BLaER1 (cell line): ENCODE data around the gene CDH22.

Source experiments
- H3K27ac ChIP-seq: shearing (Covaris generic); formaldehyde crosslinking; 2 replicates; pipeline ENCODE4 v1.8.1; 2022
- H3K27me3 ChIP-seq: shearing (Covaris generic); formaldehyde crosslinking; 2 replicates; pipeline ENCODE4 v1.8.1; 2022
- H3K36me3 ChIP-seq: shearing (Covaris generic); formaldehyde crosslinking; 2 replicates; pipeline ENCODE4 v1.8.1; 2022
- H3K4me1 ChIP-seq: shearing (Covaris generic); formaldehyde crosslinking; 2 replicates; pipeline ENCODE4 v1.8.1; 2022
- H3K4me2 ChIP-seq: shearing (Covaris generic); formaldehyde crosslinking; 2 replicates; pipeline ENCODE4 v1.8.1; 2022
- H3K4me3 ChIP-seq: shearing (Covaris generic); formaldehyde crosslinking; 2 replicates; pipeline ENCODE4 v1.8.1; 2022
- H3K9ac ChIP-seq: shearing (Covaris generic); formaldehyde crosslinking; 2 replicates; pipeline ENCODE4 v1.8.1; 2022
- H3K9me3 ChIP-seq: shearing (Covaris generic); formaldehyde crosslinking; 2 replicates; pipeline ENCODE4 v1.8.1; 2022
- H4K20me1 ChIP-seq: shearing (Covaris generic); formaldehyde crosslinking; 2 replicates; pipeline ENCODE4 v1.8.1; 2022
- Cebpa-rat ChIP-seq: shearing (Covaris generic); IDR thresholded peaks from 2 replicates; pipeline ENCODE4 v1.8.1; 2022

CDH22 gene

GRCh38 chr20:46172961-46173536 lies 135.2 kb downstream of the CDH22 start:
- TF ChIP-seq Cebpa-rat = no peak
- peaks cover 20% of the 10 kb centered on the region; the same call in 1 of the 2 replicates for H3K27me3 ChIP-seq
- H3K27ac ChIP-seq = no peak overlapping the region
- H3K9ac ChIP-seq = no peak overlapping the region
- H3K9me3 ChIP-seq = no peaks in the 10 kb centered on the region
- peaks cover 9% of the 10 kb centered on the region; the same call in 1 of the 2 replicates for H3K4me1 ChIP-seq
- H3K4me3 ChIP-seq = no peak overlapping the region
- no peaks in the 10 kb centered on the region for H4K20me1 ChIP-seq
- no peak overlapping the region for H3K4me2 ChIP-seq
- H3K36me3 ChIP-seq = no peaks in the 10 kb centered on the region

- no peak overlapping the region for H3K27ac ChIP-seq
- no peaks in the 10 kb centered on the region for H4K20me1 ChIP-seq
- peaks cover 20% of the 10 kb centered on the region; the same call in 1 of the 2 replicates for H3K27me3 ChIP-seq
- no peak overlapping the region for H3K4me2 ChIP-seq
- H3K36me3 ChIP-seq = no peaks in the 10 kb centered on the region
- H3K9ac ChIP-seq = no peak overlapping the region
- peaks cover 9% of the 10 kb centered on the region; the same call in 1 of the 2 replicates for H3K4me1 ChIP-seq
- no peak for TF ChIP-seq Cebpa-rat
- H3K9me3 ChIP-seq = no peaks in the 10 kb centered on the region
- H3K4me3 ChIP-seq = no peak overlapping the region
Measured at GRCh38 chr20:46172455-46172854, 135.8 kb downstream of the CDH22 start.

DNA sequence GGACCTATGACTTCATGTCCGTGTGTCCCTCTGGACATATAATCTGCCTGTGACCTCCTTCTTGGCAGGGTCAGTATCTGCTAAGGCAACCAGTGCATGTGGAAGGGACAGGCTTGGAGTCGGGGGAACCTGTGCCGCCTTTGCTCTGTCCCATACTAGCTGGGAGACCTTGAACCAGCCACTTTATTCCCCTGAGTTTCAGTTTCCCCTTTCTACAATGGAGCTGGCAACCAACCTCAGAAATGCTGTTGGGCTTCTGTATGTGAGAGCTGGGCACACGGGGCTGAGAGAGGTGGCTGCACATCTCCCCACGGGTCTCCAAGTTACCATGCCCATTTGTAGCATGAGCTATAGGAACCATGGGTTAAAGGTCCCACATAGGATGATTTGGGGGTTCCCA lies 136.4 kb downstream of the CDH22 start:
- Histone ChIP-seq H3K4me3 (no peak overlapping the region), H3K27me3 (peaks cover 20% of the 10 kb centered on the region; the same call in 1 of the 2 replicates), H3K9me3 (no peaks in the 10 kb centered on the region), H4K20me1 (no peaks in the 10 kb centered on the region), H3K4me2 (no peak overlapping the region), H3K4me1 (peaks cover 6% of the 10 kb centered on the region; the same call in 1 of the 2 replicates), H3K36me3 (no peaks in the 10 kb centered on the region), H3K27ac (no peak overlapping the region), H3K9ac (no peak overlapping the region)
- no peak for TF ChIP-seq Cebpa-rat

GRCh38 chr20:46171476-46171875 lies 136.8 kb downstream of the CDH22 start:
- Histone ChIP-seq H3K9ac (no peak overlapping the region), H4K20me1 (no peaks in the 10 kb centered on the region), H3K27me3 (peaks cover 20% of the 10 kb centered on the region; the same call in 1 of the 2 replicates), H3K4me1 (peaks cover 1% of the 10 kb centered on the region; the same call in 1 of the 2 replicates), H3K4me3 (no peak overlapping the region), H3K36me3 (no peaks in the 10 kb centered on the region), H3K4me2 (no peak overlapping the region), H3K27ac (no peak overlapping the region), H3K9me3 (no peaks in the 10 kb centered on the region)
- no peak for TF ChIP-seq Cebpa-rat

DNA sequence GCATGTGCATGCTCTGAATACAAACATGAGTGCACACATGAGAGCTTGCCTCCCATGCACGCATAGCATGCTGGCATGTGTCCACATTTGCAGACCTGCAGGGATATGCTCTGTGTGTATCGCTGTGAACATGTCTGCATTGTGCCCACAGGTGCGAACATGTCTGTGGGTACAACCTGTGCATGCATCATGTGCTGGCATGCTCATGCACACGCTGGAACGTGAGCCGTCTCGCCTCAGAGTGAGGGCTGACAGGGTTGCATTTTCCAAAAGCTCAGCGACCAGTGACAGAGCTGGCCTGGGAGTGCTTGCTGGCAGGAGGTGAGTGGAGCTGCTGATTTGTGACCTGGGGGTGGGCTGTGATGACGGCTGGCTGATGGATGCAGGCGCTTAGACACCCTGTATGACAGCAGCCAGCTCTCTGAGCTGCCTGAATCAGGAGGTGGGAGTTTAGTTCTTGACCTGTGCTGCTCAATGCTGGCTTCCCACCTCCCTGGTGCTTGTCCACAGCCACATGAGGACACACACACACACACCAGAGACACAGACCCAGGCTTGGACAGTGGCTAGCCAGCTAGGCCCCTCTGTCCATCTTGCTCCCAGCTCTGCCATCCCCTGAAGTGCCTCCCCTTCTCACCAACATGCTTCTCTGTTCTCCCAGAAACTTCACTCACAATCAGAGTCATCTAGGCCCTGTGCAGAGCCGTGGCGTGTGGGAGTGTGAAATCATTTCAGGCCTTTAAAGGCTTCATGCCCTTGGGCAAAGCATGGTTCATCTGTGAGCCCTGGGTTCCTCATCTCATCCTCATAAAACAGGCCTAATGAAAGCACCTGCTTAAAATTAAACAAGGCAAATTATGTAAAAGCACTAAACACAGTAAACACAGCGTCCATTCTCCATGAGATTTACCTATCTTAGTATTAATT lies 138.8 kb downstream of the CDH22 start:
- H3K9ac ChIP-seq = no peak overlapping the region
- TF ChIP-seq Cebpa-rat = no peak
- H3K27ac ChIP-seq = no peak overlapping the region
- no peaks in the 10 kb centered on the region for H3K36me3 ChIP-seq
- no peaks in the 10 kb centered on the region for H4K20me1 ChIP-seq
- no peak overlapping the region for H3K4me2 ChIP-seq
- H3K4me1 ChIP-seq = no peaks in the 10 kb centered on the region
- peaks cover 9% of the 10 kb centered on the region; the same call in 1 of the 2 replicates for H3K27me3 ChIP-seq
- H3K9me3 ChIP-seq = no peaks in the 10 kb centered on the region
- H3K4me3 ChIP-seq = no peak overlapping the region

DNA sequence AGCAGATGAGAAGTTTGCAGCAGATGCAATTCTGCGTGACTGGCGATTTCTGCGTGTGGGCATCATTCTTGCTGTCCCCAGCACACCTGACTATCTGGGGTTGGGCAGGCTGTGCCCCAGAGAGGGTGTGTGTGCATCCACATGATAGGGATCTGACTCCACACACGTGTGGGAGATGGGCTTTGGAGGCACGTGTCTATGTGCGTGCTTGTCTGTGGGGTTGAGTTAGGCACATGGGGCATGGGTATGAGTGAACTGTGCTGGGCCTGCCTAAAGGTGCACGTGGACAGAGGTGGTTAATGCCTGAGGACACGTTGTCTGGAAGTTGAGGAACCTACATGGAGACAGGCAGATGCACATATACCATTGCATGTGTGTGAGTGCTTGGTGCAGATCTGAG lies 139.9 kb downstream of the CDH22 start:
- Histone ChIP-seq H3K9ac (no peak overlapping the region), H3K9me3 (no peaks in the 10 kb centered on the region), H3K36me3 (no peaks in the 10 kb centered on the region), H3K4me3 (no peak overlapping the region), H3K27me3 (peaks cover 1% of the 10 kb centered on the region; the same call in 1 of the 2 replicates), H3K4me1 (no peaks in the 10 kb centered on the region), H4K20me1 (no peaks in the 10 kb centered on the region), H3K4me2 (no peak overlapping the region), H3K27ac (no peak overlapping the region)
- TF ChIP-seq Cebpa-rat = no peak

DNA sequence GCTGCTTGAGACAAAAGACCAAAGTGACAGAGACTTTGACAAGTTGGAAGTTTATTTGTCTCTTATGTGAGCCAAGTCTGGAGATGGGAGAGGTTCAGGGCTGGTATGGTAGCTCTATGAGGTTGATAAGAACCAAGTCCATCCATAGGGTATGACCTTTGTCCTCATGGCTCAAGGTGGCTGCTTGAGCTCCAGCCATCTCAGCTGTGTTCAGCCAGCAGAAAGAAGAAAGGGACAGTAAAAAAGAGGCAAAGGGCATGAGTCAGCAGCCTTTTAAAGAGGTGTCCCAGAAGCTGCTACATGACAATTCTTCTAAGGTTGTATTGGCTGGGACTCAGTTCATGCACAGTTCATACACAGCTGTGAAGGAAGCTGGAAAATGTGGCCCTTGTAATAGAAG lies 141.2 kb downstream of the CDH22 start:
- H3K27me3 ChIP-seq = no peaks in the 10 kb centered on the region

DNA sequence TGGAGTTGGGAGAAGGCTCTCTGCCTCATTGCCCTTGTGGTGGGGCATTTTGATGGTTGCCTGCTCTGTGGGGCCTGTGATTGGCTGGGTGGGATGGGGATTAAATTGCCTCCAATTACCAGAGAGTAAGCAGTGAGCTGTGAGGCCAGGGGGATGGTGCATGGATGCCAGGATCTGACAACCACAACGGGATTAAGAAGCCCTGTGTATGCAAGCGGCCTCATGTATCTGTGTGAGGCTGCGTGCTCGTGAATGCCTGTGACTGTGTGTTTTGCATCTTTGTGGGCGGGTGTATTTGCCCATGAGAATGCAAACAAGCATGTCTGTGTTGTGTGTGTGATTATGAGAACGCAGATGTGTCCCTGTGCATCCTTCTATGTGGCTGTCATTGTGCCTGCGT lies 144.0 kb downstream of the CDH22 start:
- H3K27me3 ChIP-seq = no peaks in the 10 kb centered on the region
- H4K20me1 ChIP-seq = no peaks in the 10 kb centered on the region
- no peak overlapping the region for H3K4me2 ChIP-seq
- TF ChIP-seq Cebpa-rat = no peak
- no peaks in the 10 kb centered on the region for H3K4me1 ChIP-seq
- H3K4me3 ChIP-seq = no peak overlapping the region
- no peak overlapping the region for H3K27ac ChIP-seq
- no peaks in the 10 kb centered on the region for H3K9me3 ChIP-seq
- H3K9ac ChIP-seq = no peak overlapping the region
- H3K36me3 ChIP-seq = no peaks in the 10 kb centered on the region

More for the DNA sequence above, 141.2 kb downstream of the CDH22 start:
- H4K20me1 ChIP-seq = no peaks in the 10 kb centered on the region
- H3K9ac ChIP-seq = no peak overlapping the region
- H3K4me3 ChIP-seq = no peak overlapping the region
- no peaks in the 10 kb centered on the region for H3K9me3 ChIP-seq
- no peak overlapping the region for H3K4me2 ChIP-seq
- H3K4me1 ChIP-seq = no peaks in the 10 kb centered on the region
- H3K27ac ChIP-seq = no peak overlapping the region
- H3K36me3 ChIP-seq = no peaks in the 10 kb centered on the region
- no peak for TF ChIP-seq Cebpa-rat

GRCh38 chr20:46161921-46162320 lies 146.4 kb downstream of the CDH22 start:
- no peaks in the 10 kb centered on the region for H3K27me3 ChIP-seq
- TF ChIP-seq Cebpa-rat = no peak
- no peak overlapping the region for H3K4me3 ChIP-seq
- no peaks in the 10 kb centered on the region for H4K20me1 ChIP-seq
- no peak overlapping the region for H3K27ac ChIP-seq
- H3K4me1 ChIP-seq = peaks cover 7% of the 10 kb centered on the region; the same call in 1 of the 2 replicates
- no peak overlapping the region for H3K4me2 ChIP-seq
- no peaks in the 10 kb centered on the region for H3K36me3 ChIP-seq
- no peaks in the 10 kb centered on the region for H3K9me3 ChIP-seq
- no peak overlapping the region for H3K9ac ChIP-seq

DNA sequence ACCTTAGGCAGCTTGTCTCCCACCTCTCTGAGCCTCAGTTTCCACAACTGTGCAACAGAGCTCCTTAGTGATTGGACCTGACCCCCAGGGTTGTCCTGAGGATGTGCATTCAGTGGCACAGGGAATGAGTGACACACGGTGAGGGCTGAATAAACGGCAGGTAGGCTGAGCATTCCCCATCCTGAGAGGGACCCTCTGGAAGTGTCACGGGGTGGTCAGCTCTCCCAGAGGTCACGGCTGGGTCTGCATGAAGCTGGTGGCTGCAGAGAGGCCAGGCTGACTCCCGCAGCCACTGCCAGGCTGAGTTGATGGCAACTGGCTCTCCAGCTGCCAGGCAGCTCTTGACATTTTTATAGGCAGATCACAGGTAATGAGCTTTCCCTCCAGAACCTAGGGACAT lies 147.6 kb downstream of the CDH22 start:
- Histone ChIP-seq H3K4me3 (no peak overlapping the region), H3K4me2 (no peak overlapping the region), H3K4me1 (peaks cover 7% of the 10 kb centered on the region; the same call in 1 of the 2 replicates), H3K27me3 (no peaks in the 10 kb centered on the region), H3K27ac (no peak overlapping the region), H3K9me3 (no peaks in the 10 kb centered on the region), H4K20me1 (no peaks in the 10 kb centered on the region), H3K36me3 (no peaks in the 10 kb centered on the region), H3K9ac (no peak overlapping the region)
- TF ChIP-seq Cebpa-rat = no peak
